ENCODE results near the gene TCEA2. TPM values are rescaled to one million over a fixed set of nuclear protein-coding genes. Genes with fewer than 3 reads are reported as not detected.

Gene TCEA2
- total RNA-seq, 2 experiments from 2014 or later: 36.4 to 71.2 TPM

- no peak overlapping the region for H3K4me2 ChIP-seq (ENCODE audit: low read length)
- ChIA-PET CTCF (ENCODE audit: unreplicated experiment) (no interaction called here), POLR2A (no interaction called here)
- peaks cover 33% of the 10 kb centered on the region; the same call in 1 of the 2 replicates for H3K36me3 ChIP-seq (ENCODE audit: insufficient read depth, low read length)
- peaks cover 19% of the 10 kb centered on the region for H3K4me1 ChIP-seq (ENCODE audit: insufficient read depth, low read length, poor library complexity, severe bottlenecking)
- no peaks in the 10 kb centered on the region for H3K9me2 ChIP-seq (ENCODE audit: insufficient read depth, low read length)
- no peaks in the 10 kb centered on the region for H3K79me2 ChIP-seq (ENCODE audit: insufficient read depth, low read depth, low read length)
- intact Hi-C loops (cut with micrococcal nuclease; ENCODE audit: unreplicated experiment): no loop called here
- TF ChIP-seq EZH2phosphoT487 (IDR thresholded peaks at IDR 0.05; ENCODE audit: borderline replicate concordance, low read depth, low read length): no peak
- no peak for TF ChIP-seq CTCF (conservative IDR thresholded peaks at IDR 0.05; ENCODE audit: low read length)
- H3K9me3 ChIP-seq (ENCODE audit: low read length): no peaks in the 10 kb centered on the region
- H3K27ac ChIP-seq (ENCODE audit: low read depth, low read length, poor library complexity, severe bottlenecking): no peak overlapping the region
- no peak overlapping the region for H3K4me3 ChIP-seq (ENCODE audit: low read depth, low read length, poor library complexity, severe bottlenecking)
- no peak overlapping the region for H2AFZ ChIP-seq (ENCODE audit: low read length)
- H4K20me1 ChIP-seq (ENCODE audit: insufficient read depth, low read length): no peaks in the 10 kb centered on the region
- no TSS peak for BruUV-seq (replicated peaks)
- no peak for DNase-seq (ENCODE audit: low spot score)
Observed at GRCh38 chr20:64070244-64070993, 7.4 kb downstream of the TCEA2 start.

GRCh38 chr20:64071341-64072332 is 8.6 kb downstream of the TCEA2 start:
- no peak for DNase-seq (ENCODE audit: low spot score)
- no peak overlapping the region for H3K4me3 ChIP-seq (ENCODE audit: low read depth, low read length, poor library complexity, severe bottlenecking)
- H3K9me3 ChIP-seq (ENCODE audit: low read length): no peaks in the 10 kb centered on the region
- peaks cover 2% of the 10 kb centered on the region; the same call in 1 of the 2 replicates for H3K79me2 ChIP-seq (ENCODE audit: insufficient read depth, low read depth, low read length)
- no peak overlapping the region for H3K27ac ChIP-seq (ENCODE audit: low read depth, low read length, poor library complexity, severe bottlenecking)
- no TSS peak for BruUV-seq (replicated peaks)
- no peak overlapping the region for H2AFZ ChIP-seq (ENCODE audit: low read length)
- H3K36me3 ChIP-seq (ENCODE audit: insufficient read depth, low read length): peaks cover 42% of the 10 kb centered on the region; the same call in 1 of the 2 replicates
- TF ChIP-seq CTCF (conservative IDR thresholded peaks at IDR 0.05; ENCODE audit: low read length): no peak
- TF ChIP-seq EZH2phosphoT487 (IDR thresholded peaks at IDR 0.05; ENCODE audit: borderline replicate concordance, low read depth, low read length): no peak
- intact Hi-C loops (cut with micrococcal nuclease; ENCODE audit: unreplicated experiment): no loop called here
- H3K4me2 ChIP-seq (ENCODE audit: low read length): no peak overlapping the region
- H3K9me2 ChIP-seq (ENCODE audit: insufficient read depth, low read length): no peaks in the 10 kb centered on the region
- CTCF ChIA-PET (ENCODE audit: unreplicated experiment): no interaction called here
- POLR2A ChIA-PET: no interaction called here
- H3K4me1 ChIP-seq (ENCODE audit: insufficient read depth, low read length, poor library complexity, severe bottlenecking): peaks cover 14% of the 10 kb centered on the region
- H4K20me1 ChIP-seq (ENCODE audit: insufficient read depth, low read length): no peaks in the 10 kb centered on the region
